ENCODE results near the gene CCR6. TPM values are rescaled to one million over a fixed set of nuclear protein-coding genes. Genes with fewer than 3 reads are reported as not detected.
"Not testable (repeated sequence)": the region's sequence is repeated elsewhere in the genome, so short reads cannot be mapped to it uniquely, and the experiment has no call there.

Gene CCR6
- total RNA-seq, 5 donors from 2014 or later (not counting 1 experiment from before 2014, with no cell fraction given), result 3.2 to 19.4 (median 15.0) TPM

DNA sequence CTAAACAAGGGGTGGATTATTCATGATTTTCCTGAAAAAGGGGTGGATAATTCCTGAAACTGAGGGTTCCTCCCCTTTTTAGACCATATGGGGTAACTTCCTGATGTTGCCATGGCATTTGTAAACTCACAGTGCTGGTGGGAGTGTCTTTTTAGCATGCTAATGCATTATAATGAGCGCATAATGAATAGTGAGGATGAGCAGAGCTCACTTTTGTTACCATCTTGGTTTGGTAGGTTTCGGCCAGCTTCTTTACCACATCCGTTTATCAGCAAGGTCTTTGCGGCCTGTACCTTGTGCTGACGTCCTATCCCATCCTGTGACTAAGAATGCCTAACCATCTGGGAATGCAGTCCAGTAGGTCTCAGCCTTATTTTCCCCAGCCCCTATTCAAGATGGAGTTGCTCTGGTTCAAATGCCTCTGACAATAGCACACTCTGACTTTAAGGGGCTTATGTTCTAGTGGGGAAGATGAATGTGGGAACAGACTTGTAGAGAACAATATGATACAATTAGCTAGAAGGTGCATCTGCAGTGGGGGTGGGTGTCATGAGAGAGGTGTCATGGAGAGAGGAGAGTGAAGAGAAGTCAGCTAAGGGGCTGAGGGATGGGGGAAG is 39.1 kb downstream of the CCR6 start:
- no peaks in the 10 kb centered on the region for H3K9me3 Mint-ChIP-seq
- ChIA-PET CTCF (no interaction called here), POLR2A (no interaction called here)
- DNase-seq (no peak), ATAC-seq (replicated peaks in 1 of 4) (no peak)
- H3K36me3 Mint-ChIP-seq, result no peaks in the 10 kb centered on the region
- Histone ChIP-seq H3K27me3 (replicated peaks in 1 of 2; ENCODE audit: control insufficient read depth in 2 of 2, extremely low read depth in 1 of 2, insufficient read depth in 2 of 2, low read length in 1 of 2) (peaks cover 0 to 2% of the 10 kb centered on the region in 2 experiments), H3K4me3 (ENCODE audit: control insufficient read depth in 1 of 2, extremely low read depth in 1 of 2, low read length in 1 of 2) (no peak overlapping the region), H3K36me3 (ENCODE audit: control insufficient read depth in 2 of 2, extremely low read depth in 1 of 2, insufficient read depth in 1 of 2, low read length in 1 of 2) (no peaks in the 10 kb centered on the region), H3K4me1 (ENCODE audit: control insufficient read depth in 1 of 2, extremely low read depth in 1 of 2, insufficient read depth in 2 of 2, low read length in 2 of 2) (no peaks in the 10 kb centered on the region), H3K9me3 (no peaks in the 10 kb centered on the region), H3K27ac (ENCODE audit: low read length) (no peak overlapping the region)
- H3K27ac Mint-ChIP-seq, result no peak overlapping the region
- no CpG with 5 or more reads among the region's 5 CpGs for WGBS (ENCODE audit: insufficient coverage)
- H3K27me3 Mint-ChIP-seq, result peaks cover 3 to 7% of the 10 kb centered on the region in 2 donors
- no peaks in the 10 kb centered on the region for H3K4me1 Mint-ChIP-seq
- no peak overlapping the region for H3K4me3 Mint-ChIP-seq

DNA sequence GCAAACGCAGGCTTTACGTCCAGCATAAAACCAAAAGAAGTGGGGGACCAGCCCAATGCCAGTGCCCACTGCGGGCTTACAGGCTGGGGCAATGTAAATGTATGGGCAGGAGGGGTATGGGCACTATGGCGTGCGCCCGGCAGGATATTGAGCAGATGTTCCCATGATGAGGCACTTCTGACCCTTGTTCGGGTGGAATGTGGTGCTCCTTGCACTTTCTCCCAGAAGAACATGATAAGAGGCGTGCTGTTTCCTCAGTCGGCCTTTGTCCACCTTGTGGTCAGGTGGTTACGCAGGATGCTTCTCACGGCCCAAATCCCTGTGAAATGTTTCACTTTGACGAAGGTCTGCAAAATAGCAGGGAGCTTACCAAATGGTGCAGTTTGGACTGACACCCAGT is 39.7 kb downstream of the CCR6 start:
- Histone ChIP-seq H3K36me3 (ENCODE audit: control insufficient read depth in 2 of 2, extremely low read depth in 1 of 2, insufficient read depth in 1 of 2, low read length in 1 of 2) (no peaks in the 10 kb centered on the region), H3K4me3 (ENCODE audit: control insufficient read depth in 1 of 2, extremely low read depth in 1 of 2, low read length in 1 of 2) (no peak overlapping the region), H3K27me3 (replicated peaks in 1 of 2; ENCODE audit: control insufficient read depth in 2 of 2, extremely low read depth in 1 of 2, insufficient read depth in 2 of 2, low read length in 1 of 2) (peaks cover 0 to 2% of the 10 kb centered on the region in 2 experiments), H3K9me3 (no peaks in the 10 kb centered on the region), H3K4me1 (ENCODE audit: control insufficient read depth in 1 of 2, extremely low read depth in 1 of 2, insufficient read depth in 2 of 2, low read length in 2 of 2) (no peaks in the 10 kb centered on the region), H3K27ac (ENCODE audit: low read length) (no peak overlapping the region)
- WGBS (ENCODE audit: insufficient coverage), result 90% methylated on average over 12 of the region's 12 CpGs
- DNase-seq, result no peak
- POLR2A ChIA-PET, result no interaction called here
- ATAC-seq (replicated peaks in 1 of 4), result no peak
- no peaks in the 10 kb centered on the region for H3K36me3 Mint-ChIP-seq
- no peak overlapping the region for H3K4me3 Mint-ChIP-seq
- CTCF ChIA-PET, result interaction anchor here in 1 of 2 donors (0.6 kb wide), 2 partner anchors 84 to 181 kb away, joined by 3 to 5 read pairs; no protein-coding TSS in a partner anchor
- no peak overlapping the region for H3K27ac Mint-ChIP-seq
- peaks cover 3 to 8% of the 10 kb centered on the region in 2 donors for H3K27me3 Mint-ChIP-seq
- no peaks in the 10 kb centered on the region for H3K9me3 Mint-ChIP-seq
- H3K4me1 Mint-ChIP-seq, result no peaks in the 10 kb centered on the region

DNA sequence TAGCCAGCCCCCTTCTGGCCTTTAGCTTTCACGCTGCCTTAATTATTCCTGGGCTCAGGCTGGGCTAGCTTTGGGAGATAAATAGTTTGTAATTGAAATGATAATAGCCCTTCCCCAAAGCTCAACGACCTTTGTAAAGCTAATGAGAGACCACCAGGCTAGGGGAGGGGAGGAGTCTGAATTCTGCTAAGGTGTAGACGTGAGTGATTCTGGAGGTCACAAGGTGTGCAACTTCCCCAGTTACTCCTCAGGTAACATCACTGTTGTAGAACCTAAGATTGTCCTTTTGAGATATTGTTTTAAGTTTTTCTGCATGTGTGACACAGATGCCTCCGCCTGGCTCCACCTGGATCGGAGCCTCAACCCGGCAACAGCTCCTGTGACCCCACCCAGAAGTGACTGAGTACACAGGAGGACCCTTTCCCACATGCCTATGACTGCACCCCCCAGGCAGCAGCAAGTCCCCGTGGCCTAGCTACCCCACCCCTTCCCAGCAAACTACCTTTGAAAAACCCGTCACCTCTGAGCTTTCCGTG is 40.6 kb downstream of the CCR6 start:
- CTCF ChIA-PET, result interaction anchor here in 1 of 2 donors (0.6 kb wide), 1 partner anchor 592 kb away, joined by 3 read pairs; no protein-coding TSS in a partner anchor
- POLR2A ChIA-PET, result interaction anchor here in 1 of 2 donors (0.5 kb wide), 1 partner anchor 250 kb away, joined by 3 read pairs; no protein-coding TSS in a partner anchor
- 88% methylated on average over 7 of the region's 9 CpGs for WGBS (ENCODE audit: insufficient coverage)

DNA sequence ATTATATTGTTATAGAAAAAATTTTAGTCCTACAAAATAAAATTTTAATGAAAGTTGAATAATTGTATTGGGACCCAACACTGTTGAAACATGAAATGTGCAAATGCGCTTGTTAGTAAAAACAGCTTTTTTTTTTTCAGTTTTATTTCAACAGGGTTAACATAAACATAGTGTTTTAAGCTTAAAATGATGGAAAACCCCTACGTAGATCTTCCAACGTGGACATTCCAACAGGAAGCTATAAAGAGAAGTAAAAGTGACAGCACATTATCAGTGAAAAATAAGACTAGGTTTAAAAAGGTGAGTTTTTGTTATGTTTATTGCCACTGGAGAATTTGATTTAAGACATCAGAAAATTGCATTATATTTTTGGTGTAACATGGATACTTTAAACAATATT is 41.4 kb downstream of the CCR6 start:
- Histone ChIP-seq H3K4me1 (ENCODE audit: control insufficient read depth in 1 of 2, extremely low read depth in 1 of 2, insufficient read depth in 2 of 2, low read length in 2 of 2) (no peaks in the 10 kb centered on the region), H3K9me3 (no peaks in the 10 kb centered on the region), H3K4me3 (ENCODE audit: control insufficient read depth in 1 of 2, extremely low read depth in 1 of 2, low read length in 1 of 2) (no peak overlapping the region), H3K36me3 (ENCODE audit: control insufficient read depth in 2 of 2, extremely low read depth in 1 of 2, insufficient read depth in 1 of 2, low read length in 1 of 2) (no peaks in the 10 kb centered on the region), H3K27me3 (replicated peaks in 1 of 2; ENCODE audit: control insufficient read depth in 2 of 2, extremely low read depth in 1 of 2, insufficient read depth in 2 of 2, low read length in 1 of 2) (peaks cover 0 to 4% of the 10 kb centered on the region in 2 experiments), H3K27ac (ENCODE audit: low read length) (no peak overlapping the region)
- POLR2A ChIA-PET, result no interaction called here
- DNase-seq, result no peak
- Mint-ChIP-seq H3K36me3 (no peaks in the 10 kb centered on the region), H3K27me3 (peaks cover 7 to 10% of the 10 kb centered on the region in 2 donors), H3K9me3 (no peaks in the 10 kb centered on the region), H3K27ac (no peak overlapping the region), H3K4me3 (no peak overlapping the region), H3K4me1 (no peaks in the 10 kb centered on the region)
- no peak for ATAC-seq (replicated peaks in 1 of 4)
- no CpG with 5 or more reads among the region's 3 CpGs for WGBS (ENCODE audit: insufficient coverage)
- CTCF ChIA-PET, result interaction anchor here in 1 of 2 donors (0.6 kb wide), 2 partner anchors 591 to 693 kb away, joined by 3 read pairs; no protein-coding TSS in a partner anchor

More for the DNA sequence above, 40.6 kb downstream of the CCR6 start:
- H3K27me3 Mint-ChIP-seq, result peaks cover 5 to 8% of the 10 kb centered on the region in 2 donors
- Histone ChIP-seq H3K27ac (ENCODE audit: low read length) (no peak overlapping the region), H3K36me3 (ENCODE audit: control insufficient read depth in 2 of 2, extremely low read depth in 1 of 2, insufficient read depth in 1 of 2, low read length in 1 of 2) (no peaks in the 10 kb centered on the region), H3K4me3 (ENCODE audit: control insufficient read depth in 1 of 2, extremely low read depth in 1 of 2, low read length in 1 of 2) (no peak overlapping the region), H3K9me3 (no peaks in the 10 kb centered on the region), H3K27me3 (replicated peaks in 1 of 2; ENCODE audit: control insufficient read depth in 2 of 2, extremely low read depth in 1 of 2, insufficient read depth in 2 of 2, low read length in 1 of 2) (peaks cover 0 to 2% of the 10 kb centered on the region in 2 experiments), H3K4me1 (ENCODE audit: control insufficient read depth in 1 of 2, extremely low read depth in 1 of 2, insufficient read depth in 2 of 2, low read length in 2 of 2) (no peaks in the 10 kb centered on the region)
- no peaks in the 10 kb centered on the region for H3K9me3 Mint-ChIP-seq
- ATAC-seq (replicated peaks in 1 of 4) (no peak), DNase-seq (no peak)
- no peak overlapping the region for H3K27ac Mint-ChIP-seq
- no peaks in the 10 kb centered on the region for H3K36me3 Mint-ChIP-seq
- no peak overlapping the region for H3K4me3 Mint-ChIP-seq
- H3K4me1 Mint-ChIP-seq, result no peaks in the 10 kb centered on the region

DNA sequence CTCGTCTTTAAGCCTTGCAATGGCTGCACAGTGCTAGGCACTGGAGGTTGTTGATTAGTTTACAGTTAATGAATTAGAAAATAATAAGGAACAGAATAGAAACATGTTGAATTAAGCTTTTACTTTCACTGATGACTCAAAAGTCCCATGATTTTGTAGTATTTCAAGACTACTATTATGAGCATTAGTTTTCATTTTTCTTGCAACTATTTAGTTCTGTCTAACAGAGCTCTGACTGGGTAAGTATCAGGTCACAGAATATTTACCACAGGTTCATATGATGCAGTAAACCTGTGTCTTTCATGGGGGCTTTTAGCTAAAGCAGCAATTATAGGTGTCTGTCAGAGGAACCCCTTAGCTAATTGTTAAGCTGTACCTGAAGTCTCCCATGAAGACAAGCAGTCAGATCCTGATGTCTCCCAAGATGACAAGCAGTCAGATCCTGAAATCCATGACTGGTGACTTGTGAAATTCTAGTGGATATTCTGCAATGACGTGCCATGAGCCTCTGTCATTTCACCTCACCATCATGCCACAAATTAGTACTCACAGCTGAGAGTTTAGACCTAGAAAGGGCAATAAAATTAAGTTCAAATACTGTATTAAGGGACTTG is 43.1 kb downstream of the CCR6 start:
- Histone ChIP-seq H3K9me3 (no peaks in the 10 kb centered on the region), H3K4me1 (ENCODE audit: control insufficient read depth in 1 of 2, extremely low read depth in 1 of 2, insufficient read depth in 2 of 2, low read length in 2 of 2) (no peaks in the 10 kb centered on the region), H3K4me3 (ENCODE audit: control insufficient read depth in 1 of 2, extremely low read depth in 1 of 2, low read length in 1 of 2) (no peak overlapping the region), H3K27ac (ENCODE audit: low read length) (no peak overlapping the region), H3K27me3 (replicated peaks in 1 of 2; ENCODE audit: control insufficient read depth in 2 of 2, extremely low read depth in 1 of 2, insufficient read depth in 2 of 2, low read length in 1 of 2) (peaks cover 0 to 7% of the 10 kb centered on the region in 2 experiments), H3K36me3 (ENCODE audit: control insufficient read depth in 2 of 2, extremely low read depth in 1 of 2, insufficient read depth in 1 of 2, low read length in 1 of 2) (no peaks in the 10 kb centered on the region)
- peaks cover 16 to 17% of the 10 kb centered on the region in 2 donors for H3K27me3 Mint-ChIP-seq
- DNase-seq (no peak), ATAC-seq (replicated peaks in 1 of 4) (no peak)
- ChIA-PET POLR2A (no interaction called here), CTCF (no interaction called here)
- no peaks in the 10 kb centered on the region for H3K9me3 Mint-ChIP-seq
- H3K4me3 Mint-ChIP-seq, result no peak overlapping the region
- H3K27ac Mint-ChIP-seq, result no peak overlapping the region
- H3K36me3 Mint-ChIP-seq, result no peaks in the 10 kb centered on the region
- WGBS (ENCODE audit: insufficient coverage), result no CpG with 5 or more reads among the region's 2 CpGs
- H3K4me1 Mint-ChIP-seq, result no peaks in the 10 kb centered on the region

DNA sequence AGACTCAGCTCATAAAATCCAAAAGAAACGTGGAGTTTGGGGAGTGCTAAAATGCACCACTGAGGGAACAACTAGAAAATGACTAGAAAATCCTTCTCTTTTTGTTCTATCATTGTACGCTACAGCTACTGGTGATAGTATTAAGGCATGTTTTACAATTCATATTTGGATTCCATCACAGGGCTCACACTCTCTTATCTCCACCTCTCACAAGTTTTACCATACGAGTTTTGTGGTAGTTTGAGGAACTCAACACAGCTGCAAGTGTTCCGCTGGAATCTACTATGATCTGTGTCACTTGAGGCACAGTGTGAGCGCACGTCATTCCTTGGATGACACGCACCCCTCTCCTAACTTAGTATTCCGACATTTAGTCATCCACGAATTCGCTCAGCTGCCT is 44.8 kb downstream of the CCR6 start:
- H3K27me3 Mint-ChIP-seq, result peaks cover 21 to 30% of the 10 kb centered on the region in 2 donors
- ATAC-seq (replicated peaks in 1 of 4); CTCF ChIA-PET; H3K36me3 Mint-ChIP-seq; DNase-seq; H3K4me3 ChIP-seq (ENCODE audit: control insufficient read depth in 1 of 2, extremely low read depth in 1 of 2, low read length in 1 of 2); H3K36me3 ChIP-seq (ENCODE audit: control insufficient read depth in 2 of 2, extremely low read depth in 1 of 2, insufficient read depth in 1 of 2, low read length in 1 of 2); H3K9me3 ChIP-seq; H3K27me3 ChIP-seq (replicated peaks in 1 of 2; ENCODE audit: control insufficient read depth in 2 of 2, extremely low read depth in 1 of 2, insufficient read depth in 2 of 2, low read length in 1 of 2); H3K4me1 ChIP-seq (ENCODE audit: control insufficient read depth in 1 of 2, extremely low read depth in 1 of 2, insufficient read depth in 2 of 2, low read length in 2 of 2); H3K4me3 Mint-ChIP-seq; POLR2A ChIA-PET; H3K27ac ChIP-seq (ENCODE audit: low read length); H3K4me1 Mint-ChIP-seq; H3K27ac Mint-ChIP-seq; H3K9me3 Mint-ChIP-seq: not testable (repeated sequence)
- WGBS (ENCODE audit: insufficient coverage), result no CpG with 5 or more reads among the region's 10 CpGs

Data from T-cell (primary cell).